Kidney capillary endothelial cell (primary cell): ENCODE results near the gene B4GALNT2.

Experiments used
- DNase-seq: peaks from one replicate; pipeline ENCODE4 v3.0.0-alpha.2; 2018; ENCODE audit warnings: low spot score

B4GALNT2 gene

DNA sequence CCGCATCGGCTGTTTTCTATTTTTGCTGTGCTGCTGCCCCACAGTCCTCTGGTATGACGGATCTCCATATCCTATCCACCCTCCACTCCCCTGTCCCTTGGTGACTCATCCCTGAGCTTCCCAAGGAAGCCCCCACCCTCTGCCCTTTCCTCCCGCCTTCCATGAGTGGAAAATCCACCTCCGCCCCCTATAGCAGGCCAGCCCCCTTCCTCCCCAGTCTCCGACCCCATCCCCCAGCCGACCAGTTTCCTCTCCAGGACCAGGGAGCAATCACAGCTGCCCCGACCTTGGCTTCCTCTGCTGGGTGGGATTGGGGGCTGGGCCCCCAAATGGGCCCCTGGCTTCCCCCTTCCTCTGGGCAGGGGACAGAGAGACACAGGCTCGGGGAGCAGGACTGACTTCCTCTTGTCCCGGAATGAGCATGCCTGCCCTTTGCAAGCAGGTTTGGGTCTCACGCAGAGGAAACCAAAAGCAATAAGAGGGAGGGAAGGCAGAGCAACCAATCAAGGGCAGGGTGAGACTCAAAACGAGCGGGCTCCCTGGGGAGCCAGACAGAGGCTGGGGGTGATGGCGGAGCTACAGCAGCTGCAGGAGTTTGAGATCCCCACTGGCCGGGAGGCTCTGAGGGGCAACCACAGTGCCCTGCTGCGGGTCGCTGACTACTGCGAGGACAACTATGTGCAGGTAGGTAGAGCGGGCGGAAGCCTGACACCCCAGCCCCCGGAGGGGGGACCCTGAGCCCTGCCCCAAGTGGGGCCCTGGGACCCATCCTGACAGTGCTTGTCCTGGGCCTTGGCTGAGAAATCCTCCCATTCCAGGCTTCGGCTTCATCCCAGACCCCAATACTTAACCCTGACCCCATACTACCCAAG, 77.8 kb downstream of the B4GALNT2 start, which contains the start of the genes ABI3 and GNGT2:
Gene ABI3 (plus strand): TSS at position 550 of the 872 bp plus-strand sequence. CDS start 18 bp downstream, at position 568.
Gene GNGT2 (minus strand): TSS at position 417 of the 872 bp plus-strand sequence. CDS start 3,152 bp downstream, outside the sequence.
- DNase-seq, result peak; percentile 91

DNA sequence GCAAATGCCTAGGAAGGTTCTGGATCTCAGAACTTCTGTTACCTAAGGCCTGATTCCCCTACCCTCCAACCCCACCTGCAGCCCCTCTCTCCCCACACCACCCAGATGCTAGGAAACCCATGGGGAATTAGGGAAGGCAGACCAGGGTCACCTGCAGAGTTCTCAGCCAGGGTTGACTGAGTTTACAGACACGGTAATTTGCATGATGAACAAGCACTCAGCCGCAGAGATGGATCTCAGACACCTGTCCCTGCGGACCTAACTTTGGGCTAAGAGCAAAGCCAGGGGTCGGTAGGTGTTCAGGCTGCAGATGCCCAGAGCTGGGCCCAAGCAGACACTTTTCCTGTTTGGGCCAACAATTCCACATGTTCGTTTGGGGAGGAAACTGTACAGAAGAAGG, 80.8 kb downstream of the B4GALNT2 start:
- no peak for DNase-seq

DNA sequence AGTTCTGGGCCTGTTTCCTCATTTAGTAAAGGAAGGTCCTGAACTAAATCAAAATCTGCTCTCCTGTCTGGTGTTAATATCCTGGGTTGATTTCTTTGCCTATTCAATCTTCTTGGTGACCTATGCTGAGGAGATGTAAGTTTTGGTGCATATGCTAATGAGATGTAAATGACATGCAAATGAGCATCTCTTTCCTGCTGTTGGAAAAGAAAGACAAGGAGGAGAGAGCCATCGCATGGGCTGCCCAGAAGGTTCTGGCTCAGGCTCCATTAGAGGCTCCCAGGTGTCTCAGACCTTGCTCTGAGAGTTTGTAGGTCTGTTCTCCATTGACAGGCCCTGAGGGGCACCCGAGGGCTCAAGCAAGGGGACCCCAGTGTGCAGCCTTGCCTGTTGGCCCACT, 81.3 kb downstream of the B4GALNT2 start:
- DNase-seq, result no peak

DNA sequence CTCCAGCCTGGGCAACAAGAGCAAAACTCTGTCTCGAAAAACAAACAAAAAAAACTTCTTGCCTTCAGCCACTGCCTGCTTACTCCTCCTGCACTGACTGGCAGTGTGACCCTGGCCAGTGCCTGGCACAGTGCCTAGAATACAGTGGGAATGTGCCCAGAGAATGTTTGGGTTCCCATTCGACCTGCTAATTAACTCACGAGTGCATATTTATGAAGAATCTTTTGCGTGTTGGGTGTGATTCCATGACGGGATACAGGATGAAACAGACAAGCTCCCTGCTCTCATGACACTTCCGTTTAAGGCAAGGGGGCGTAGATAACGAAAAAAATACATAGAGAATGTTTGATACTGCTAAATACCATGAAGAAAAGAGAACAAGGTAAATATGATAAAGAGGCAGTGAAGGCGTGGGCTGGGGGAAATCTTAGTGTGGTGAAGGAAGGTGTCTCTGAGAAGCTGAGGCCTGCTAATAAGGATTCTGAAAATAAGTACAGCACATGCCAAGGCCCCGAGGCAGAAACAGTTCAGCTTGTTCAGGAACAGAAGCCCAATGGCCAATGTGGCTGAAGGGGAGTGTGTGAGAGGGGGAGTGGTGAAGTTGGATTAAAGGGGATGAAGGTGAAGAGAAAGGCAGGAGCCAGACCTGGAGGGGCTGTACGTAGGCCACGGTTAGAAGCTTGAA, 82.2 kb downstream of the B4GALNT2 start:
- DNase-seq, result no peak

DNA sequence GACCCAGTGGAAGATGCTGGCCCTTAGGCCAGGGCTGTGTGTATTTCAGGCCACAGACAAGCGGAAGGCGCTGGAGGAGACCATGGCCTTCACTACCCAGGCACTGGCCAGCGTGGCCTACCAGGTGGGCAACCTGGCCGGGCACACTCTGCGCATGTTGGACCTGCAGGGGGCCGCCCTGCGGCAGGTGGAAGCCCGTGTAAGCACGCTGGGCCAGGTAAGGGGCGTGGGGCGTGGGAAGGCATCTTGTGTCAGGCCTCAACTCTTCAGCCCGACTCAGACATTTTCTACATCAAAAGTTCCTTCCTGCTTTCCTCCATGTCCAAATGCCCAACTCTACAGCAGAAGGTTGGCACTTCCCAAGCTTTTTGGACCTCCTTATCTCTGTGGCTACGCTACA, 83.9 kb downstream of the B4GALNT2 start:
- no peak for DNase-seq

DNA sequence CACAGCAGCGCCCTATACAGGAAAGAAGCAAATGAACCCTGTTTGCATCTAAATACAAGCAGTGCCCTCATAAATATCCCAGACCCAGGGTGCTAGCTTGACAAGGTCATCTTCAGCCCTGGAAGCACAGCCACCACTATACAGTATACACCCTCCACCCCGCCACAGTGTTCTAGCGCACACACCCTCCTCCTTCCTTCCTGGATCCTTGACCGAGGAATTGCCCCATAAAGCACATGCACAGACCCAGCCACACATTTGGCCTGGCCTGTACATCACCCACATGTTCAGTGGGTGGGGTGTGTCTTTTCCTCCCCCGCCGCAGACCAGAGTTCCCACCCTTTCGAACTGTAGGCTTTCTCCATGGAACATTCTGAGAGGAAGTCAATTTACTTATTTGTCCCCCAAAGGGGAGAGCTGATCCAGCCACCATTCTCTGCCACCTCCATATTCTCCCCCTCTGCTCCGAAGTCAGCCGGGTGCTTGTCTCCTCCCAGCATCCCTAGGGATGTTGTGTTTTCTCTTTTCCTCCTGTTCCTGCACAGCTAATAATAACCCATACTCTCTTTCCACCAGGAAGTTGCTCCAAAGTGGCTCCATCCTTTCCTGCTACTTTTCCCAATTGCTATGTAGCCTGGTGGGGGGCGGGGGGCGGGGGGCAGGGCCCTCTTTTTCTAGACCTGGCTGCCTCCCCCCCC, 84.5 kb downstream of the B4GALNT2 start:
- no peak for DNase-seq

DNA sequence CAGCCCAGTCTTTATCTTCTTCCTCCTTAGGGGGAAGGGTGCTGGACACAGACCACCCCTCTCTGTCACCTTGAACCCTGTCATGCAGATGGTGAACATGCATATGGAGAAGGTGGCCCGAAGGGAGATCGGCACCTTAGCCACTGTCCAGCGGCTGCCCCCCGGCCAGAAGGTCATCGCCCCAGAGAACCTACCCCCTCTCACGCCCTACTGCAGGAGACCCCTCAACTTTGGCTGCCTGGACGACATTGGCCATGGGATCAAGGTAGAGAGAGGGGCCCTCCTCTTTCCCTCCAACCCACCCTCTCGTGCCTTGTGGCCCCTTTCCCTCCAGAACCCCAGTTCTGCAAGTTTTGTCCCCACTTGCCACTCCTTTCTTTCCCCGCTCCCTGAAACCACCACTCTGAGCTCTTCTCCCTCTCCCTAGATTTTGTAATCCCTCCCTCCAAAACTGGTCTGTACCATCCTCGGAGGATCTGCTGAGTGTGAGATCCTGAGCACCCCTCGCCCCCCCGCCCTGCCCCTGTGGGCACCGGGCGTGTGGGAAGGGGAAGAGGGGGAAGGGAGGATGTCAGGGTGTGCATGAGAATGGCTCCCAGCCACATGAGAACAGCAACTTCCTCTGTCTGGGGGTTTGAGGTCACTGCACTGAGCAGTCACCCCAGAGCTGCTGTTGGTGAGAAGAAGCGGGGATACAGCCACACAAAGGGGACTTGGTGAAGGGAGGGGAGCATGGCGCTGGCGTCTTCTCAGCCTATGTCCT, 85.3 kb downstream of the B4GALNT2 start:
- no peak for DNase-seq

DNA sequence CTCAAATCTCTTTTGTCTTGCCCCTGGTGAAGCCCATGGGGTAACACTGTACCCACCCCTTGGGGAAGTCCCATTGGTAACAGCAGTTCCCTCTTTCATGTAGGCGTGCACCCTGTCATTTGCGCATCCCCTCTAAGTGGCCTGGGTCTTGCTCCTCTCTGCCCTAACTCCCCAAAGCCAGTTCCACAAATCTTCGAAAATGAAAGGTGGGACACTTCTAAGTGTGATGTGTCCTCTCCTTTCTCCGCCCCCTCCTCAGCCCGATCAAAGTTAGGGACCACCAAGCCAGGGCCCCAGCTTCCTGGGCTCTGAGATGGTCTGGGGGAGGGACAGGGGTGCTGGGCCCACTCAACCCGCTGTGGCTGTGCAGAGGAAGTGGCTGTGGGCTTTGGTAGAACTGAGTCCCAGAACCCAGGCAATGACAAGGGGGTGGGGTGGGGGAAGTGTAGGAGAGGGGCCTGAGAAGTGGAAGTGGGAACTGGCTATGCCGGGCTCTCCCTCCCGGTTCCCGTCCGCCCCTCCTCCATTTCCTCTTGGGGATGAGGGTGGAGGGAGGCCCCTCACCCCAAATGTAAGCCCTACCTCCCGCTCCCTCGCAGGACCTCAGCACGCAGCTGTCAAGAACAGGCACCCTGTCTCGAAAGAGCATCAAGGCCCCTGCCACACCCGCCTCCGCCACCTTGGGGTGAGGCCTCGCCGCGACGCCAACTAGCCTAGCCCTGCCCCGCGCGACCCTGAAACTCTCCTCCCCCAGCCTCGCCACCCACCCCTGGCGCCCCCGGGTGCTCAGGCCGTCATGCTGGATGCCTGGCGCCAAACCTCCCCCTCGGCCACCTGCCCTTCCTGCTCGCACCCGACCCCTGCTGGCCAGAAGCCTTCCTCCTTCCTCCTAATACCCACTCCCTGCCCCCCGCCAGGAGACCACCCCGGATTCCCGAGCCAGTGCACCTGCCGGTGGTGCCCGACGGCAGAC, 86.7 kb downstream of the B4GALNT2 start:
- no peak for DNase-seq

DNA sequence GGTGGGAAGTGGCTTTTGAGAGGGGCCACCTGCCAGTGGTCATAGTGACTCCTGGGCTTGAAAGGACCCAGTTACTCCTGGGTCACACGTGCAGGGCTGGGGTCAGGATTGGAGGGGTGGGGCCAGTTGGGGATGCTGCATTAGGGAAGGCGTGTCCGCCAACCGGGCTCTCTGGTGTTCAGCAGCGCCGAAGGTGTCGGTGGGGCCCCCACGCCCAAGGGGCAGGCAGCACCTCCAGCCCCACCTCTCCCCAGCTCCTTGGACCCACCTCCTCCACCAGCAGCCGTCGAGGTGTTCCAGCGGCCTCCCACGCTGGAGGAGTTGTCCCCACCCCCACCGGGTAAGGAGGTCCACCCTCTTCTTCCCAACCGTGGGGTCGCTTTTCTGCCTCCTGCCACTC, 87.4 kb downstream of the B4GALNT2 start:
- DNase-seq, result no peak

DNA sequence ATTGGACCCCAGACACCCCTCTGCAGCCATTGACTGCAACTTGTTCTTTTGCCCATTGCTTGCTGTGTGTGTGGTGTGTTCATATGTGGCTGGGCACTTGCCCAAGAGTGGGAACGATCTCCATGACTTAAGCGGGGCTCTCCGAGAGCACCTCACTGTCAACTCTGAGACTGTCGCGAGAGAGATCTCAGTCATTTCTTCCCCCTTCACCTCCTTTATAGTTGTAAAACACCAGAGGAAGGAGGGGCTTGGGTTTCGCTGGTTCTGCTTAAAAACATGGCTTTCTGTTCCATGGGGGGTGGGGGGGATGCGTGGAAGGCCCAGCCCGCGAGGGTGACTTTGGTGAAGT, 90.6 kb downstream of the B4GALNT2 start:
- no peak for DNase-seq

DNA sequence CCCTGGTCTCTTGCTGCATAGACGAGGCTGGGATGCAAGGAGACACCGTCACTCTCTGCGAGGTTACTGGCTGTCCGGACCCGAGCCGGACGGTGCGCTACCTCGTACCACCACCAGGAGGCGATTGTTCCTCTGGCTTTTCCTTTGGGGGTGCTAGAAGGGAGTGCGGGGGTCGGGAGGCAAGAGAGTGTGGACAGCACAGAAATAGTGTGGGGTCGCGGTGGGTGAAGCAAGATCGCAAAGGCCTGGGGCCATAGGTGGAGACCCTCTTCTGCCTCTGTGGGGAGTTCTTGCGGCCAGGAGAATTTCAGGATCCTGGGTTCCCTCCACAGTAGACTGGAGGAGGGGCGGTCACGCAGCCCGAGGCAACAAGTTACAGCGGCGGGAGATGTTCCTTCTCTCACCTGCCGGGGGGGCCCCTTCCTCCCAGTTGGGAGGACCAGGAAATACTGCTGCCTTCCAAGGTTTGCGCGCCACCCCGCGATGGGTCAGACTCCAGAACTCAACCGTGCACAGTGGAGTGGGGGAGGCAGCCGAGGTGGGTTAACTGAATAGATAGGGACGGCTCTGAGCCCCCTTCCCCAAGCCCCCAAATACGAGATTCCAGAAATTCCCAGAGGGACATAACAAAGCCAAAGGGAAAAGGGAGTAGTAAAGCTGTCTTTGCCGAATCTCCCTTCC, 91.1 kb downstream of the B4GALNT2 start:
- DNase-seq, result no peak

DNA sequence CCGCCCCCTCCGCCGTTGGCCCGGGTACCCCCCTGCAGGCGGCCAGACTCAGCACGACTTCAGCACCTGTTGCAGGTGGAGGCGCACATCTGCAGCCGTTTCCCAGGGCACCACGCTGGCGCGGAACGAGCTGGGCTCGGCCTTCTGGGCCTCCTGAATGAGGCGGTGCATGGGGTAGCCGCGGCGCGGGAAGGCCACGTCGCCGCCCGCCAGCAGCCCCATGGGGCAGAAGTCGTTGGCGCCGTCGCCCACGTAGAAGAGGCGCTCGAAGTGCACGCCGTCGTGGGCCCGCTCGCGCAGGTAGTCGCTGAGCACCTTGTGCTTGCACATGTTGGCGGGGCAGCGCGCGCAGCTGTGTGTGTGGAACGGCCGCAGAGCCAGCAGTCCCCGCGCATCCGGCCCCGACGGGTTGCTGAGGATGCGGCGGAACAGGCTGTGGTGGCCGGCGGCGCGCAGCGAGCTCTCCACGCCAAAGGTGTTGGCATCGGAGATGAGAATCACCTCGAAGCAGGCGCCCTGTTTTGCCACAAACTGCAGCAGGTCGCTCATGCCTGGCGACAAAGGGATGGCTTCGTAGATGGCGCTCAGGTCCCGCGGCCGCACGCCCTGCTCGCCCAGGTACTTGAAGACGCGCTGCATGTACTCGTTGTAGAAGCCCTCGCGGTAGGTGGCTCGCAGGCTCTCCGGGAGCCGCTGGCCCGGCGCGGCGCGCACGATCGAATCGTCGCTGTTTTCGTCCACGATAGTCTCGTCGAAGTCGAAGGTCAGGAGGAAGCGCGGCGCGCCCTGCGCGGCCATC, 91.8 kb downstream of the B4GALNT2 start:
- DNase-seq, result no peak

DNA sequence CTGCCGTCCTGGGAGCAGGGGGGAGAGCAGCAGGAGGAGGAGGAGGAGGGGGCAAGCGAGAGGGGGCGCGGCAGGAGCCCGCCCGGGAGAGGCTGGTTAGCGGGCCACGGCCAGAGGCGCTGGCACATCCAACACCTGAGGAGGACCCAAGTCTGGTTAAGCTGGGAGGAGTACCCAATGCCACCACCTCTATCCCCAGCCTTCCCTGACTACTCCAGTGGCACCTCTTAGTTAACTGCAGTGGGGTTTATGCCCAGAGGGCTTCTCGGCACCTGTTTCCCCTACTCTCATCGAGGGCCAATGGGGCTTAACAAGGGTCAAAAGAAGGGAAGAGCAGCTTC, 92.4 kb downstream of the B4GALNT2 start:
- no peak for DNase-seq

DNA sequence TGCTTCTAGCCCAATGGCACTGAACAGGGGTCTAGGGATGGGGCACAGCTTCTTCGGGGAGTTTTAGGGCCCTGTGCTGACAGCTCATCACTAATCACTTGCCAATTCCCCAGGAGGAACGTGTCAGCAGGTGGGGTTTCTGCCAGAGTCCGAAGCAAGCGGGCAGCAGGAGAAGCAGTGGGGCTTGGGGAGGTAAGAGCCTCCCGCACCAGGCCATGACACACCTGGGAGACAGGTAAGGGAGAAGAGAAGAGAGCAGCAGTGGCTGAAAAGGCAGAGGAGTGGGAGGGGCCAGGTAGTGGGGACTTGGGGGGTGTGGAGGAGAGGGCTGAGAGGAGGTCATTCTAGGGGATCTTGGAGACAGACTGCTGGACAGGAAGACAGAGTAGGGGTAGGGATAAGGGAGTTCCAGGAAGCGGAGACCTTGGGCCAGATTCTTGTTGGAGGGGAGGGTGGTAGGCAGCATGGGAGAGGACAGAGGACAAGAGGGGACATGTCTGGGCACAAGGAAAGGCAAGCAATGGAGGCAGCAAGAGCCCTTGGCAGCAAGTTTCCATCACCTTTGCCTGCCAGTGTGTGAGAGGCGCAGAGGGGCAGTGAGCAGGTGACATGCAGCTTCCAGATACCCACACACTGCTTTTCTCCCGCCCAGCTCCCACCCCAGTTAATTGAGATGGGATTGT, 93.1 kb downstream of the B4GALNT2 start:
- DNase-seq, result no peak
